ENCODE results near the gene PCK1.

DNA sequence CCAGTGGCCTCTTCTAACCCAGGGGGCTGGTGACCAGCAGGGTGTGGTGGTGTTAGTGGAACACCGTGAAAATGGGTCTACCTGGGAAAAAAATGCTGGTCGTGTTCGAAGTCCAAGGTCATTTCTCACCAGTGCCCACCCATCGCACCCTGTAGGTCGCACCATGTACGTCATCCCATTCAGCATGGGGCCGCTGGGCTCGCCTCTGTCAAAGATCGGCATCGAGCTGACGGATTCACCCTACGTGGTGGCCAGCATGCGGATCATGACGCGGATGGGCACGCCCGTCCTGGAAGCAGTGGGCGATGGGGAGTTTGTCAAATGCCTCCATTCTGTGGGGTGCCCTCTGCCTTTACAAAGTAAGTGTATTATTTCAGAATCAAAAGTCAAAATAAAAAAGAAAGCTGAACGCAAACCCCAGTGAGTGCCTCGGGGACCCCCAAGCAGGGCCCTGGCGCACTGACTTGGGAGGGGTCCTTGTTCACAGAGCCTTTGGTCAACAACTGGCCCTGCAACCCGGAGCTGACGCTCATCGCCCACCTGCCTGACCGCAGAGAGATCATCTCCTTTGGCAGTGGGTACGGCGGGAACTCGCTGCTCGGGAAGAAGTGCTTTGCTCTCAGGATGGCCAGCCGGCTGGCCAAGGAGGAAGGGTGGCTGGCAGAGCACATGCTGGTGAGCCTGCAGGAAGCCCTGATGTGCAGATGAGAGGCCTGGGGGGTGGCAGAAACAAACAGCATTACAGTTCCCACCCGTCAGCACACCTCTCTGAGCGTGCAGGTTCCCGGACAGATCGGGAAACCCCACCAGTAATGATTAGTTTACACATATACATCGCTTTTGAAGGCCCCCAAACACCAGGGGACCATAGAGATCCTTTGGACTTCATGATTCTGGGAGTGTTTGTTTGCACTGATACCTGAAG, 1.9 kb downstream of the PCK1 start:
- TF ChIP-seq ZNF274 (IDR thresholded peaks at IDR 0.05; ENCODE audit: low read depth, low read length) (no peak), SUZ12 (IDR thresholded peaks at IDR 0.05; ENCODE audit: extremely low read depth, insufficient read depth, insufficient read length) (no peak)
